ENCODE measurements around the gene NLGN2. TPM values are rescaled to one million over a fixed set of nuclear protein-coding genes. Genes with fewer than 3 reads are reported as not detected.

The NLGN2 gene
- total and polyA plus RNA-seq, 2 of the 8 experiments (the other 6 are each of a cell fraction or from before 2014, with no cell fraction given): 21.2 to 62.8 TPM

GRCh38 chr17:7466318-7466638, 58.6 kb downstream of the NLGN2 start:
- FAIRE-seq (no peak), DNase-seq (ENCODE audit: low read depth in 1 of 2, low spot score in 2 of 2) (no peak)
- no peak overlapping the region for H4K8ac ChIP-seq (ENCODE audit: extremely low read depth, insufficient read depth, low read length)
- no peak overlapping the region for H3K23ac ChIP-seq (ENCODE audit: insufficient read length)
- peaks cover 0 to 3% (median under 1%) of the 10 kb centered on the region in 4 experiments; a peak in 3 of 8 replicates for H3K36me3 ChIP-seq (ENCODE audit: control insufficient read depth in 2 of 4, insufficient read depth in 4 of 4, low read length in 3 of 4)
- H3K9ac ChIP-seq (replicated peaks in 1 of 4; ENCODE audit: extremely low read depth in 1 of 4, low read depth in 3 of 4, low read length in 3 of 4): no peak overlapping the region
- peaks cover 0 to 1% of the 10 kb centered on the region in 2 experiments for H4K20me1 ChIP-seq (replicated peaks in 1 of 2; ENCODE audit: control insufficient read depth in 1 of 2, insufficient read depth in 2 of 2, low read length in 2 of 2)
- 98% methylated on average over 7 of the region's 9 CpGs; no CpG with 5 or more reads in 1 of the 2 experiments for WGBS, 2 experiments (ENCODE audit: extremely low coverage in 1 of 2, insufficient coverage in 1 of 2, insufficient read length in 1 of 2, insufficient replicate concordance in 2 of 2, low coverage in 1 of 2, low lambda C conversion rate in 2 of 2, missing lambda C conversion rate in 1 of 2)
- no peaks in the 10 kb centered on the region; a peak in 1 of 4 replicates for H3K79me2 ChIP-seq (ENCODE audit: control insufficient read depth in 1 of 2, insufficient read depth in 2 of 2, low read length in 2 of 2)
- no peak overlapping the region for H4K91ac ChIP-seq (replicated peaks; ENCODE audit: insufficient read length, low read length)
- no peaks in the 10 kb centered on the region for H3K9me3 ChIP-seq (ENCODE audit: insufficient read depth in 2 of 2, low read depth in 1 of 2, low read length in 1 of 2)
- H3K56ac ChIP-seq (replicated peaks; ENCODE audit: insufficient read length, low read depth, low read length): no peak overlapping the region
- no peak overlapping the region for H4K5ac ChIP-seq (ENCODE audit: insufficient read length, low read depth, low read length)
- H2AFZ ChIP-seq (ENCODE audit: low read length): no peak overlapping the region
- H3K27me3 ChIP-seq (replicated peaks in 1 of 4; ENCODE audit: control insufficient read depth in 3 of 4, extremely low read depth in 1 of 4, insufficient read depth in 3 of 4, low read length in 3 of 4): no peaks in the 10 kb centered on the region
- peaks cover 0 to 6% (median 3%) of the 10 kb centered on the region in 4 experiments; a peak in 4 of 7 replicates for H3K4me1 ChIP-seq (replicated peaks in 1 of 4; ENCODE audit: control insufficient read depth in 3 of 4, insufficient read depth in 4 of 4, low read length in 3 of 4)
- no peak overlapping the region for H3K4me2 ChIP-seq (ENCODE audit: insufficient read depth in 1 of 2, low read depth in 2 of 2, low read length in 2 of 2)
- H3K79me1 ChIP-seq (ENCODE audit: low read depth, low read length): peaks cover 2% of the 10 kb centered on the region; the same call in 1 of the 2 replicates
- H2BK120ac ChIP-seq (replicated peaks; ENCODE audit: low read depth, low read length): no peak overlapping the region
- no peak overlapping the region for H3K4me3 ChIP-seq (ENCODE audit: extremely low read depth in 1 of 4, insufficient read depth in 2 of 4, low read depth in 3 of 4, low read length in 4 of 4)
- no peak overlapping the region for H2BK12ac ChIP-seq (ENCODE audit: low read depth, low read length)
- no peak overlapping the region for H3K14ac ChIP-seq (ENCODE audit: insufficient read length)
- H3K4ac ChIP-seq (replicated peaks; ENCODE audit: insufficient read length, low read depth, low read length): no peak overlapping the region
- ChIA-PET CTCF (ENCODE audit: partially characterized antibody) (interaction anchor here (1.0 to 1.5 kb wide), 5 partner anchors 9 to 92 kb away, joined by 3 to 8 read pairs (median 3); partner anchors contain the start of gene TNFSF13), POLR2A (ENCODE audit: partially characterized antibody) (interaction anchor here (0.9 to 13.8 kb wide), 5 partner anchors 15 to 94 kb away, joined by 3 to 200 read pairs (median 4); partner anchors contain the start of genes POLR2A, SLC35G6, TMEM102 and TMEM256)
- no peak overlapping the region for H2BK15ac ChIP-seq (ENCODE audit: low read length)
- H2AK5ac ChIP-seq (ENCODE audit: low read depth, low read length): no peak overlapping the region
- H2BK20ac ChIP-seq (ENCODE audit: low read length): no peak overlapping the region
- H3K23me2 ChIP-seq (ENCODE audit: low read depth, low read length): no peaks in the 10 kb centered on the region
- H3K27ac ChIP-seq (ENCODE audit: low read depth, low read length): no peak overlapping the region
- H2BK5ac ChIP-seq (ENCODE audit: low read depth, low read length): no peak overlapping the region; the same call in 1 of the 2 replicates
- no peak overlapping the region for H3K18ac ChIP-seq (ENCODE audit: extremely low read depth, low read length)
- no peak for TF ChIP-seq HDAC6 (IDR thresholded peaks at IDR 0.05; ENCODE audit: low read depth, low read length)
- TF ChIP-seq CREB1 (IDR thresholded peaks at IDR 0.05): no peak
- no peak for TF ChIP-seq RFX5 (IDR thresholded peaks at IDR 0.05; ENCODE audit: borderline replicate concordance, low read depth, low read length)
- no peak for TF ChIP-seq SUZ12 (IDR thresholded peaks at IDR 0.05; ENCODE audit: low read length)
- no peak for TF ChIP-seq USF2 (IDR thresholded peaks at IDR 0.05; ENCODE audit: low read length)
- TF ChIP-seq YY1 (IDR thresholded peaks at IDR 0.05; ENCODE audit: low read depth, low read length): no peak
- TF ChIP-seq SAP30 (IDR thresholded peaks at IDR 0.05; ENCODE audit: insufficient read depth, insufficient replicate concordance, low read length): no peak
- TF ChIP-seq TAF1 (IDR thresholded peaks at IDR 0.05; ENCODE audit: low read depth, low read length): no peak
- no peak for TF ChIP-seq EZH2 (IDR thresholded peaks at IDR 0.05; ENCODE audit: low read depth, low read length, severe bottlenecking)
